Activated CD8-positive, alpha-beta T cell treated with anti-CD3 and anti-CD28 coated beads for 36 hours (primary cell): ENCODE measurements around the gene CATSPERZ. TPM values are rescaled to one million over a fixed set of nuclear protein-coding genes. Genes with fewer than 3 reads are reported as not detected.

Experiments
- ATAC-seq: fragments of 200-7000 bp; cut with Tn5 transposase; one replicate; pipeline ENCODE4 v1.10.0; 2021; ENCODE audit warnings: mild to moderate bottlenecking, moderate library complexity
- CTCF ChIA-PET: fragments of 350-600 bp; sonication (Branson Sonifier 250); formaldehyde crosslinking; loops from one replicate; lab custom pipeline; 2021; ENCODE audit warnings: antibody characterized with exemption; lab: Charles Lee
- POLR2A ChIA-PET: fragments of 350-600 bp; sonication (Branson Sonifier 250); formaldehyde crosslinking; loops from one replicate; lab custom pipeline; 2021; ENCODE audit warnings: antibody characterized with exemption; lab: Charles Lee
- DNase-seq: peaks from one replicate; pipeline ENCODE4 v3.0.0-alpha.2; 2020
- H3K27ac Mint-ChIP-seq: one replicate; pipeline ENCODE4 v1.8.0; 2021; ENCODE audit warnings: mild to moderate bottlenecking, mixed read lengths
- H3K27me3 Mint-ChIP-seq: one replicate; pipeline ENCODE4 v1.8.0; 2021; ENCODE audit warnings: mixed read lengths
- H3K36me3 Mint-ChIP-seq: one replicate; pipeline ENCODE4 v1.8.0; 2021; ENCODE audit warnings: low read depth, mixed read lengths
- H3K4me1 Mint-ChIP-seq: one replicate; pipeline ENCODE4 v1.8.0; 2021; ENCODE audit warnings: low read depth, mixed read lengths
- H3K4me3 Mint-ChIP-seq: one replicate; pipeline ENCODE4 v1.8.0; 2021; ENCODE audit warnings: mild to moderate bottlenecking, moderate library complexity, mixed read lengths
- H3K9me3 Mint-ChIP-seq: one replicate; pipeline ENCODE4 v1.8.0; 2021; ENCODE audit warnings: mixed read lengths
- intact Hi-C: fragments of 100-400 bp; cut with micrococcal nuclease; formaldehyde crosslinking; loops from one replicate; pipeline ENCODE4 v1.10.0; 2022
- total RNA-seq, 2 experiments: library from RNA; stranded (reverse); gene quantifications; one replicate each; pipeline ENCODE4 v1.2.3, GENCODE V29; 2021
- TF ChIP-seq, protein P1 (sequence below): fragments of 200-600 bp; IDR thresholded peaks from one replicate; pipeline ENCODE4 v1.8.0; 2022; ENCODE audit warnings: antibody characterized with exemption, mild to moderate bottlenecking

The CATSPERZ gene
- total RNA-seq, 2 experiments from 2014 or later: 0.52 TPM; not detected in 1

DNA sequence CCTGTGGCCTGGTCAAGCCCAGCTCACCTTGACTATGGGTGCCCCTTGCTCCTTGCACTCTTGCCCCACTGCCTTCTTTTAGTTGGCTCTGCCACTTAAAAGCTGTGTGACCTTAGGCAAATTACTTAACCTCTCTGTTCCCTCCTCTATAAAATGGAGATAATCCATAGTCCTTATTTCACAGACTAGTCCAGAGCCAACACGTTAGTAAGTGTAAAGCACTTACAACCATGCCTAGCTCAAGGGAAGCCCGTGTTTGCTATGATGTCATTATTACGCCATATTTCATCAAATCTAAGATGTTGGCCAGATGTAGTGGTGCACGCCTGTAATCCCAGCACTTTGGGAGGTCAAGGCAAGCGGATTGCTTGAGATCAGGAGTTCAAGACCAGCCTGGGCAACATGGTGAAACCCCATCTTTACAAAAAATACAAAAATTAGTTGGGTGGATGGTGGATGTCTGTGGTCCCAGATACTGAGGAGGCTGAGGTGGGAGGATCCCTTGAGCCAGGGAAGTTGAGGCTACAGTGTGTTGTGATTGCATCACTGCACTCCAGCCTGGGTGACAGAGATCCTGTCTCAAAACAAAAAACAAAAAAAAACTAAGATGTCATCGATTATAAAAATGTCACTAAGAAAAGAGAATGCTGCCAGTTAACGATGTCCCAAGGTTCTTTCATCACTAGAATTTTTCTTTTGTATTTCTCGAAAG lies 37.5 kb downstream of the CATSPERZ start:
- TF ChIP-seq, protein P1, sequence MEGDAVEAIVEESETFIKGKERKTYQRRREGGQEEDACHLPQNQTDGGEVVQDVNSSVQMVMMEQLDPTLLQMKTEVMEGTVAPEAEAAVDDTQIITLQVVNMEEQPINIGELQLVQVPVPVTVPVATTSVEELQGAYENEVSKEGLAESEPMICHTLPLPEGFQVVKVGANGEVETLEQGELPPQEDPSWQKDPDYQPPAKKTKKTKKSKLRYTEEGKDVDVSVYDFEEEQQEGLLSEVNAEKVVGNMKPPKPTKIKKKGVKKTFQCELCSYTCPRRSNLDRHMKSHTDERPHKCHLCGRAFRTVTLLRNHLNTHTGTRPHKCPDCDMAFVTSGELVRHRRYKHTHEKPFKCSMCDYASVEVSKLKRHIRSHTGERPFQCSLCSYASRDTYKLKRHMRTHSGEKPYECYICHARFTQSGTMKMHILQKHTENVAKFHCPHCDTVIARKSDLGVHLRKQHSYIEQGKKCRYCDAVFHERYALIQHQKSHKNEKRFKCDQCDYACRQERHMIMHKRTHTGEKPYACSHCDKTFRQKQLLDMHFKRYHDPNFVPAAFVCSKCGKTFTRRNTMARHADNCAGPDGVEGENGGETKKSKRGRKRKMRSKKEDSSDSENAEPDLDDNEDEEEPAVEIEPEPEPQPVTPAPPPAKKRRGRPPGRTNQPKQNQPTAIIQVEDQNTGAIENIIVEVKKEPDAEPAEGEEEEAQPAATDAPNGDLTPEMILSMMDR: no peak
- ATAC-seq: no peak
- ChIA-PET CTCF (interaction anchor here (0.6 to 1.5 kb wide), 5 partner anchors 20 to 111 kb away, joined by 3 to 8 read pairs (median 3); partner anchors contain the start of genes ESRRA, PRDX5 and TRMT112), POLR2A (interaction anchor here (0.7 to 1.6 kb wide), 5 partner anchors 20 to 704 kb away, joined by 3 to 5 read pairs (median 3); partner anchors contain the start of genes ESRRA, PRDX5 and TRMT112)
- H3K27ac Mint-ChIP-seq: peak overlapping the region; percentile 38
- no peaks in the 10 kb centered on the region for H3K27me3 Mint-ChIP-seq
- H3K36me3 Mint-ChIP-seq: peaks cover 39% of the 10 kb centered on the region
- no peak overlapping the region for H3K4me3 Mint-ChIP-seq
- H3K9me3 Mint-ChIP-seq: no peaks in the 10 kb centered on the region
- intact Hi-C loops: no loop called here
- H3K4me1 Mint-ChIP-seq: peaks cover 41% of the 10 kb centered on the region
- no peak for DNase-seq

DNA sequence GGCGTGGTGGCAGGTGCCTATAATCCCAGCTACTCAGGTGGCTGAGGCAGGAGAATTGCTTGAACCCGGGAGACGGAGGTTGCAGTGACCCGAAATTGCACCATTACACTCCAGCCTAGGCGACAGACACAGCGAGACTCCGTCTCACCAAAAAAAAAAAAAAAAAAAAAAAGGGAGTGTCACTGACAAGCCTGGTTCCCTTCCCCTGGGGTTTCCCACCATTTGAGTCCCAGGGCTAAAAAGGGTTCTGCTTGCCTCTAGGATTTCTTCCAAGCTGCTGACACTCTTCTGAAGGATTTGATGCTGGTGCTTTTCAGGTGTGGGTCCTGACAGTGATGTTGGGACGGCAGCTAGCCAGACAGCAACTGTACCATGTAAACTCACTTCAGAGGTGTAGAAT lies 38.6 kb downstream of the CATSPERZ start:
- H3K4me3 Mint-ChIP-seq: peak overlapping the region; percentile 84
- ChIA-PET CTCF (interaction anchor here (1.0 to 1.5 kb wide), 4 partner anchors 21 to 111 kb away, joined by 3 to 8 read pairs (median 4); partner anchors contain the start of genes ESRRA, PRDX5 and TRMT112), POLR2A (interaction anchor here (0.7 to 1.6 kb wide), 4 partner anchors 21 to 703 kb away, joined by 3 to 5 read pairs (median 3); partner anchors contain the start of genes ESRRA and TRMT112)
- H3K27ac Mint-ChIP-seq: peak overlapping the region; percentile 92
- peaks cover 41% of the 10 kb centered on the region for H3K4me1 Mint-ChIP-seq
- TF ChIP-seq, protein P1: no peak
- H3K27me3 Mint-ChIP-seq: no peaks in the 10 kb centered on the region
- no peak for DNase-seq
- no peak for ATAC-seq
- H3K9me3 Mint-ChIP-seq: no peaks in the 10 kb centered on the region
- H3K36me3 Mint-ChIP-seq: peaks cover 38% of the 10 kb centered on the region
- intact Hi-C loops: no loop called here

DNA sequence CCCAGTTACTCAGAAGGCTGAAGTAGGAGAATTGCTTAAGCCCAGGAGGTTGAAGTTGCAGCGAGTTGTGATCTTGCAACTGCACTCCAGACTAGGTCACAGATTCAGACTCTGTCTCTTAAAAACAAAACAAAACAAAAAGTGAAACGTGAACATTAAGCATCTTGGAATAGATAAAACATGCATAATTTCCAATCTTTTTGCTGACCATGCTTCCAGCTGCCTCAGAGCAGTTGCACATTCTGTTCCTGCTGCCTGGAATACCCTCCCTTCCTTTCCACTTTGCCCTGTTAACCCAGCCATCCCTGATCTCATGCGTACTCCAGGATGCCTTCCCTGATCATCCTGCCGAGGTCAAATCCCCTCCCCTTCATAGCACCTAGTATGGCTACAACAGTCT lies 39.1 kb downstream of the CATSPERZ start:
- Mint-ChIP-seq H3K27ac (peak overlapping the region; percentile 92), H3K4me3 (peak overlapping the region; percentile 84), H3K36me3 (peaks cover 37% of the 10 kb centered on the region), H3K27me3 (no peaks in the 10 kb centered on the region), H3K9me3 (no peaks in the 10 kb centered on the region), H3K4me1 (peaks cover 41% of the 10 kb centered on the region)
- ATAC-seq (no peak), DNase-seq (no peak)
- intact Hi-C loops: no loop called here
- TF ChIP-seq, protein P1: no peak
- CTCF ChIA-PET: interaction anchor here (1.0 to 4.0 kb wide), 2 partner anchors 21 to 110 kb away, joined by 3 to 33 read pairs; partner anchors contain the start of genes PRDX5 and TRMT112
- POLR2A ChIA-PET: interaction anchor here (0.9 to 1.4 kb wide), 3 partner anchors 22 to 70 kb away, joined by 3 read pairs; partner anchors contain the start of gene TRMT112

DNA sequence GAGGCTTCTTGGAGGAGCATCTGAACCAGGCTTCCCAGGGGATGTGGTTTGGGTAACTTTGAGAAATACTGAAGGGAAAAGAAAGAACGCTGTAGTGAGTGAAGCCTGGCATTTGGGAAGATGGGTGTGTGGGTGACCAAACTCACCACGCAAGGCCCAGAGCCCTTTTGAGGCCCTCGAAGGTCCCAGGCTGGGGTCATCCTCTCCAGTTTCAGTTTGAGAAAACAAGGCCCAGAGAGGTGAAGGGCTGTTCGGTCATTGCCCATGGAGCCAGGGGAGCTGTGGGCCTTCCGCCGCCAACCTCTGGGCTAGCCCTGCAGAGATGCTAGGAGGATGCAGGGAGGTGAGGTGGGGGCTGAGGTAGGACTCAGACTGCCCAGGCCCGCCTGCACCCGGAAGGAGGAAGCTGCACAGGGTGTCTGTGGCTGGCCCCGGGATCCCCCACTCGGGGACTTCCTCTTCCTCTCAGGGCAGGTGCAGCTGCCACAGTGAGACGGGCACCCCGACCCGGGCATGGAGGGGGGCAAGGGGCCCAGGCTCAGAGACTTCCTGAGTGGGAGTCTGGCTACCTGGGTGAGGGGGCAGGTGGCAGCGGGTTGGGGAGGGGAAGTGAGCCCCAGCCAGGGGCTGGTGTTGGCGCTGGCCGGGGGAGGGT lies 39.7 kb downstream of the CATSPERZ start, which contains the start of gene CCDC88B:
Gene CCDC88B (plus strand): TSS at position 451 of the 655 bp plus-strand sequence. CDS start 63 bp downstream, at position 514.
- DNase-seq (peak; percentile 94), ATAC-seq (peak; percentile 81)
- Mint-ChIP-seq H3K36me3 (peaks cover 35% of the 10 kb centered on the region), H3K4me3 (peak within 1 kb of the TSS; percentile 84), H3K27ac (peak within 1 kb of the TSS; percentile 92), H3K4me1 (peaks cover 40% of the 10 kb centered on the region), H3K9me3 (no peaks in the 10 kb centered on the region), H3K27me3 (no peaks in the 10 kb centered on the region)
- intact Hi-C loops: no loop called here
- ChIA-PET CTCF (interaction anchor here (0.9 to 8.1 kb wide), 3 partner anchors 8 to 22 kb away, joined by 5 to 75 read pairs (median 33); partner anchors contain the start of genes PRDX5, RPS6KA4 and TRMT112), POLR2A (interaction anchor here (1.0 to 1.8 kb wide), 6 partner anchors 9 to 132 kb away, joined by 3 to 9 read pairs (median 4); partner anchors contain the start of genes PRDX5 and TRMT112)
- TF ChIP-seq, protein P1: no peak
